Measurements from ENCODE around the gene TECRL. TPM values are rescaled to one million over a fixed set of nuclear protein-coding genes. Genes with fewer than 3 reads are reported as not detected.

The TECRL gene, protein sequence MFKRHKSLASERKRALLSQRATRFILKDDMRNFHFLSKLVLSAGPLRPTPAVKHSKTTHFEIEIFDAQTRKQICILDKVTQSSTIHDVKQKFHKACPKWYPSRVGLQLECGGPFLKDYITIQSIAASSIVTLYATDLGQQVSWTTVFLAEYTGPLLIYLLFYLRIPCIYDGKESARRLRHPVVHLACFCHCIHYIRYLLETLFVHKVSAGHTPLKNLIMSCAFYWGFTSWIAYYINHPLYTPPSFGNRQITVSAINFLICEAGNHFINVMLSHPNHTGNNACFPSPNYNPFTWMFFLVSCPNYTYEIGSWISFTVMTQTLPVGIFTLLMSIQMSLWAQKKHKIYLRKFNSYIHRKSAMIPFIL
- total RNA-seq: not detected in 2 replicates

DNA sequence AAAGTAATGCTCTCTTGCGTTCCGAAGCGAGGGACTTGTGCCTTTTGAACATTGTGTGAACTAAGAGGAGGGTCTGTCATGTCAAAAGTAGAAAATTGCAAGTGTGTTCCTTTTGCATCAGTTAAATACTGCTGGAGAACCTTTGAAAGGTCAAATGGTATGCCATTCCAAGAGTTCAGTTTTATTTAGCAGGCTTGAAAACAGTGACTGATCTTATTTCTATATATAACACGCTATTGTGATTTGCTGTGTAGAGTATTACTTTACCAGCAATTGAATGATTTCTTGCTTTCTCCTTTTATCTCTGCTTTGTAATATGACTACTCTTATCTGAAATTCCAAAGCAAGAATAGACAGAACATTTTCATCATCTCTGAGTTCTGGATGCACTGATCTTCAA is at the start of gene TECRL:
TSS of gene TECRL (minus strand) at position 151 of the 400 bp plus-strand sequence. CDS start at position 52, 99 bp downstream.

Measured in hair follicular keratinocyte (primary cell).